Endothelial cell (in vitro differentiated cells): ENCODE measurements around the gene IL12RB2. TPM values are rescaled to one million over a fixed set of nuclear protein-coding genes. Genes with fewer than 3 reads are reported as not detected.

ENCODE experiments used
- DNase-seq: peaks from one replicate; pipeline ENCODE4 v3.0.0; 2021; ENCODE audit warnings: low spot score
- H3K27ac Mint-ChIP-seq: one replicate; pipeline ENCODE4 v1.8.0; 2021; ENCODE audit warnings: mixed read lengths, inconsistent platforms; ENCODE audit not compliant: unreplicated experiment
- H3K27me3 Mint-ChIP-seq: one replicate; pipeline ENCODE4 v1.8.0; 2021; ENCODE audit warnings: mild to moderate bottlenecking, moderate library complexity, mixed read lengths, inconsistent platforms; ENCODE audit not compliant: unreplicated experiment
- H3K36me3 Mint-ChIP-seq: one replicate; pipeline ENCODE4 v1.8.0; 2021; ENCODE audit warnings: mild to moderate bottlenecking, low read depth, mixed read lengths, inconsistent platforms; ENCODE audit not compliant: unreplicated experiment
- H3K4me1 Mint-ChIP-seq: one replicate; pipeline ENCODE4 v1.8.0; 2021; ENCODE audit warnings: mild to moderate bottlenecking, mixed read lengths, inconsistent platforms; ENCODE audit not compliant: unreplicated experiment
- H3K4me3 Mint-ChIP-seq: one replicate; pipeline ENCODE4 v1.8.0; 2021; ENCODE audit warnings: mild to moderate bottlenecking, mixed read lengths, inconsistent platforms; ENCODE audit not compliant: unreplicated experiment
- H3K9me3 Mint-ChIP-seq: one replicate; pipeline ENCODE4 v1.8.0; 2021; ENCODE audit warnings: mixed read lengths, inconsistent platforms; ENCODE audit not compliant: unreplicated experiment
- CTCF ChIP-seq: fragments of 200-600 bp; sonication (generic); IDR thresholded peaks from one replicate; pipeline ENCODE4 v1.5.0; 2021; ENCODE audit warnings: antibody characterized with exemption; ENCODE audit not compliant: unreplicated experiment
- total RNA-seq: library from RNA; stranded (reverse); fragmentation: NEBNext Ultra II Directional; extraction: Animal tissue kit (Norgen Biotek cat#: 25700); gene quantifications from one replicate; pipeline ENCODE4 v1.2.1, GENCODE V29; 2021; ENCODE audit not compliant: unreplicated experiment

Gene IL12RB2
- total RNA-seq, 1 donor from 2014 or later: 0.36 TPM

GRCh38 chr1:67316918-67317317 lies 9.2 kb downstream of the IL12RB2 start:
- no peaks in the 10 kb centered on the region for H3K9me3 Mint-ChIP-seq
- no peak overlapping the region for H3K4me3 Mint-ChIP-seq
- H3K27ac Mint-ChIP-seq: no peak overlapping the region
- no peak for TF ChIP-seq CTCF
- no peak for DNase-seq
- no peaks in the 10 kb centered on the region for H3K27me3 Mint-ChIP-seq
- H3K4me1 Mint-ChIP-seq: peaks cover 2% of the 10 kb centered on the region
- H3K36me3 Mint-ChIP-seq: no peaks in the 10 kb centered on the region

- Mint-ChIP-seq H3K4me1 (peaks cover 2% of the 10 kb centered on the region), H3K27ac (no peak overlapping the region), H3K4me3 (no peak overlapping the region), H3K36me3 (no peaks in the 10 kb centered on the region), H3K9me3 (no peaks in the 10 kb centered on the region), H3K27me3 (no peaks in the 10 kb centered on the region)
- no peak for DNase-seq
- no peak for TF ChIP-seq CTCF
Measured at GRCh38 chr1:67317803-67318202, 10.1 kb downstream of the IL12RB2 start.

GRCh38 chr1:67322442-67322841 lies 14.8 kb downstream of the IL12RB2 start:
- H3K27me3 Mint-ChIP-seq: no peaks in the 10 kb centered on the region

GRCh38 chr1:67323087-67323486 lies 15.4 kb downstream of the IL12RB2 start:
- no peaks in the 10 kb centered on the region for H3K9me3 Mint-ChIP-seq
- H3K4me3 Mint-ChIP-seq: no peak overlapping the region
- DNase-seq: no peak
- H3K27ac Mint-ChIP-seq: no peak overlapping the region
- no peaks in the 10 kb centered on the region for H3K4me1 Mint-ChIP-seq
- H3K27me3 Mint-ChIP-seq: no peaks in the 10 kb centered on the region
- TF ChIP-seq CTCF: no peak
- H3K36me3 Mint-ChIP-seq: no peaks in the 10 kb centered on the region

More at GRCh38 chr1:67322442-67322841, 14.8 kb downstream of the IL12RB2 start:
- no peaks in the 10 kb centered on the region for H3K4me1 Mint-ChIP-seq
- no peak overlapping the region for H3K4me3 Mint-ChIP-seq
- no peak for DNase-seq
- no peak overlapping the region for H3K27ac Mint-ChIP-seq
- no peaks in the 10 kb centered on the region for H3K36me3 Mint-ChIP-seq
- TF ChIP-seq CTCF: no peak
- H3K9me3 Mint-ChIP-seq: no peaks in the 10 kb centered on the region

GRCh38 chr1:67324068-67324467 lies 16.4 kb downstream of the IL12RB2 start:
- Mint-ChIP-seq H3K27me3 (no peaks in the 10 kb centered on the region), H3K4me1 (no peaks in the 10 kb centered on the region), H3K36me3 (no peaks in the 10 kb centered on the region), H3K9me3 (no peaks in the 10 kb centered on the region), H3K4me3 (no peak overlapping the region), H3K27ac (no peak overlapping the region)
- TF ChIP-seq CTCF: no peak
- no peak for DNase-seq
